ENCODE measurements around the gene UCK1.

The UCK1 gene

DNA sequence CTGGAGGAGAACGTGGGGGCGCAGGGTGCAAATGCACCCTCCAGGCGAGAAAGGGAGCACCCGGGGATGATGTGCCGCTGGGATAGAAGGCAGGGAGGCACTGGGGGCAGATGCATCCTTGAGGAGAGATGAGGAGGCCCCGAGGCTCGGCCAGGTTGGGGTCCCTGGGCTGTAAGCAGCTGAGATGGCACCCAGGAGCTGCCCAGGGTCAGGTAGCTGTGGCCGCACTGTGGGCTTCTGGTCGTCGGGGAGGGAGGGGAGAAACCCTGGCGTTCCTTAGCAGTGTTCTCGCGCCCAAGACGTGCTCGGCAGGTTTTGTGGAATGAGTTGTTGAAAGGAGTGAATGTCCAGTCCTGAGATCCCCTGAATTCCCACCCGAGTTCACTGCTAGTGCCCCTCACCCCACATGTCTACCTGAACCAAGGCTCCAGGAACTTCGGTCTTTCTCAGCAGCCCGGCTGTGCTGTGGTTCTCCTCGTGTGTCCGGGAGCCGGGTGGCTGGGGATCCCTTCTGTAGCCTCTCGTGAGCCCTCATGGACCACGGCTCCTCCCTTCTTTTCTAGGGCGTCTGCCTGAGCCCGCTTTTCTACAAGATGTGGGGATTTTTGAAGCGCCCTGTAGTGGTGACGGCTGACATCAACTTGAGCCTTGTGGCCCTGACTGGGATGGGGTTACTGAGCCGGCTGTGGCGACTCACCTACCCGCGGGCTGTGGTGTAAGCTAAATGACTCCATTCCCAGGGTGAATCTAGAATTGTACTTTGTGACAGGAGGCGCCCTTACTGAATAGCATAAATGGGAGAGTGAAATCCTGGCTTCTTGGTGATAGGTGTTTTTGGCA is 27.2 kb downstream of the UCK1 start:
- Histone ChIP-seq H3K9me3 (ENCODE audit: low read length) (no peaks in the 10 kb centered on the region), H4K20me1 (ENCODE audit: insufficient read depth, low read length) (no peaks in the 10 kb centered on the region), H3K4me1 (ENCODE audit: insufficient read depth, low read length, severe bottlenecking) (peaks cover 30% of the 10 kb centered on the region), H3F3A (ENCODE audit: insufficient read depth, low read length) (peaks cover 6% of the 10 kb centered on the region), H3K4me2 (ENCODE audit: low read length) (peak overlapping the region; percentile 87), H3K27me3 (ENCODE audit: insufficient read depth, low read length) (no peaks in the 10 kb centered on the region), H3K4me3 (ENCODE audit: low read depth, low read length, poor library complexity, severe bottlenecking) (peak overlapping the region; percentile 84), H3K9ac (ENCODE audit: low read length) (peak overlapping the region; percentile 83), H3K9me2 (ENCODE audit: low read depth, low read length) (no peaks in the 10 kb centered on the region), H3K27ac (ENCODE audit: low read depth, low read length, poor library complexity, severe bottlenecking) (no peak overlapping the region), H2AFZ (ENCODE audit: low read length) (no peak overlapping the region), H3K36me3 (ENCODE audit: insufficient read depth, low read length) (peaks cover 20% of the 10 kb centered on the region), H3K79me2 (ENCODE audit: insufficient read depth, low read length) (no peaks in the 10 kb centered on the region)
- TF ChIP-seq, protein P1, sequence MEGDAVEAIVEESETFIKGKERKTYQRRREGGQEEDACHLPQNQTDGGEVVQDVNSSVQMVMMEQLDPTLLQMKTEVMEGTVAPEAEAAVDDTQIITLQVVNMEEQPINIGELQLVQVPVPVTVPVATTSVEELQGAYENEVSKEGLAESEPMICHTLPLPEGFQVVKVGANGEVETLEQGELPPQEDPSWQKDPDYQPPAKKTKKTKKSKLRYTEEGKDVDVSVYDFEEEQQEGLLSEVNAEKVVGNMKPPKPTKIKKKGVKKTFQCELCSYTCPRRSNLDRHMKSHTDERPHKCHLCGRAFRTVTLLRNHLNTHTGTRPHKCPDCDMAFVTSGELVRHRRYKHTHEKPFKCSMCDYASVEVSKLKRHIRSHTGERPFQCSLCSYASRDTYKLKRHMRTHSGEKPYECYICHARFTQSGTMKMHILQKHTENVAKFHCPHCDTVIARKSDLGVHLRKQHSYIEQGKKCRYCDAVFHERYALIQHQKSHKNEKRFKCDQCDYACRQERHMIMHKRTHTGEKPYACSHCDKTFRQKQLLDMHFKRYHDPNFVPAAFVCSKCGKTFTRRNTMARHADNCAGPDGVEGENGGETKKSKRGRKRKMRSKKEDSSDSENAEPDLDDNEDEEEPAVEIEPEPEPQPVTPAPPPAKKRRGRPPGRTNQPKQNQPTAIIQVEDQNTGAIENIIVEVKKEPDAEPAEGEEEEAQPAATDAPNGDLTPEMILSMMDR (IDR thresholded peaks at IDR 0.05; ENCODE audit: low read length): peak; percentile 36
- no peak for TF ChIP-seq EZH2 (IDR thresholded peaks at IDR 0.05; ENCODE audit: borderline replicate concordance, low read length)

DNA sequence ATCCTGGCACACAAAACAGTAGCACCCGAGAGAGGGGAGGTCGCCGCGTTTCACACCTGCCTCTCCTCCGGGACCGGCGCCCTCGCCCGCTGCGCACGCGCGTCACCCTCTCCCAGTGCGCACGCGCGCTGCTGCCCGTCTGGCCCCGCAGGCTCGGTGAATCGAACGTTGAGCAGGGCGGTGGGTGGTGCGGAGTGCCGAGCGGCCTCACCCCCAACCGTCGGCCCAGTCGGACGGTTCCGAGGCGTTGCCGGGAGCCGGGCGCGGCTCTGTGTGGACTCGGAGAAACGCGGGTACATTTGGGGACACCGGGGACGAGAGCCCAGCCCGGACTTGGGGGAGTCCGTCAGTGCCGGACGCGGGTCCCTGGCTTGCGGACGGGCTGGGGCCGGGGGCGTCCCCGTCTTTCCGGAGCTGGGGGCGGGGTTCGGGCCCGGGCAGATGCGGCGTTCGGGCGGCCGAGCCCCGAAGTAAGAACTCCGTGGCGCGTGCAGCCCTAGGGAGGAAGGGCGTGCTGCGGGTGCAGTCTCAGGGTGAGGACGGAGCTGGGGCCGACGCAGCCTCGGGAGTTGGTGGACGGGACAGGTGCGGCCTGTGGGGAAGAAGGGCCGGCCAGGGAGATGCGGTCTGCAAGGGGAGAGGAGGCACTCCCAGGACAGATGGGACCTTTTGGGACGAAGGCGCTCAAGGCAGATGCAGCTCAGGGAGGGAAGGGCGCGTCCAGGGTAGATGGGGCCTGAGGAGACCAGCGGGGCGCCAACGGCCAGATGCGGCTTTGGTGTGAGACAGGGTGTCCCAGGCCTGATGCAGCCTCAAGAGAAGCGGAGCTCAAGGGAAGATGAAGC is 28.1 kb downstream of the UCK1 start, which contains the start of gene POMT1:
TSS of gene POMT1 (plus strand) at position 138 of the 845 bp plus-strand sequence. CDS start 1,301 bp downstream, outside the sequence.
- Histone ChIP-seq H3K79me2 (ENCODE audit: insufficient read depth, low read length) (no peaks in the 10 kb centered on the region), H3K4me2 (ENCODE audit: low read length) (peak within 1 kb of the TSS; percentile 87), H3K36me3 (ENCODE audit: insufficient read depth, low read length) (peaks cover 28% of the 10 kb centered on the region), H2AFZ (ENCODE audit: low read length) (no peak within 1 kb of the TSS), H3K27ac (ENCODE audit: low read depth, low read length, poor library complexity, severe bottlenecking) (peak within 1 kb of the TSS; percentile 56), H3K9me2 (ENCODE audit: low read depth, low read length) (no peaks in the 10 kb centered on the region), H3K4me1 (ENCODE audit: insufficient read depth, low read length, severe bottlenecking) (peaks cover 30% of the 10 kb centered on the region), H3K9me3 (ENCODE audit: low read length) (no peaks in the 10 kb centered on the region), H3F3A (ENCODE audit: insufficient read depth, low read length) (peaks cover 6% of the 10 kb centered on the region), H3K4me3 (ENCODE audit: low read depth, low read length, poor library complexity, severe bottlenecking) (peak within 1 kb of the TSS; percentile 84), H4K20me1 (ENCODE audit: insufficient read depth, low read length) (no peaks in the 10 kb centered on the region), H3K9ac (ENCODE audit: low read length) (peak within 1 kb of the TSS; percentile 83), H3K27me3 (ENCODE audit: insufficient read depth, low read length) (no peaks in the 10 kb centered on the region)
- TF ChIP-seq EZH2 (IDR thresholded peaks at IDR 0.05; ENCODE audit: borderline replicate concordance, low read length): no peak
- TF ChIP-seq, protein P1 (IDR thresholded peaks at IDR 0.05; ENCODE audit: low read length): no peak

DNA sequence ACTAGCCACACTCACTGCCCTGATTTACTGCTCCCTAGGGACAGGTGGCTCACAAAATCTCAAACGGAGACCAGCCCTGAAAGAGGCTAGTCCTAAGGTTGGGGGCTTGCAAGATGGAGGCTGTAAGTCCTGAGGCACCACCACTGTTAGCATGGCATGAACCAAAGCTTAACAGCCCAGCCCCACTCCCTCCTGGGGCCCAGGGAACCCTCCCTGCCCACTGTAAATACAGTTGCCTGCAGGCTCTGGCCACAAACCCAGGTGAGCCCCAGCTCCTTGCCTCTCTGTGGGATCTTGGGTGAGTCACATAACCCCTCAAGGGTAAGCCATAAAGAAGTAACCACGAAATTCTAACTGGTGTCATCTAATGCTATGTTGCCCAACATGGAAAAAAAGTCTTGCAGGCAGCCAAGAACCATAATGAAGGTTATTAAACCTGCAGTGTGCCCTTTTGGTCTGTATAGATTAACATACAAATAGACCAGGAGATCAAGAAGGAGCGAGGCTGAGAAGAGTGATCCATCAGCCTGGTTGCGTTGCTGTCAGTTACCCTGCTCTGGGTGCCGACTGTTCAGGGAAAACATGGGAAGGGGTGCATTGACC is 30.0 kb downstream of the UCK1 start:
- H3K27me3 ChIP-seq (ENCODE audit: insufficient read depth, low read length): no peaks in the 10 kb centered on the region
- no peak overlapping the region for H3K4me3 ChIP-seq (ENCODE audit: low read depth, low read length, poor library complexity, severe bottlenecking)
- no peak for TF ChIP-seq EZH2 (IDR thresholded peaks at IDR 0.05; ENCODE audit: borderline replicate concordance, low read length)
- TF ChIP-seq, protein P1 (IDR thresholded peaks at IDR 0.05; ENCODE audit: low read length): no peak
- H3K4me1 ChIP-seq (ENCODE audit: insufficient read depth, low read length, severe bottlenecking): peaks cover 30% of the 10 kb centered on the region
- peaks cover 6% of the 10 kb centered on the region for H3F3A ChIP-seq (ENCODE audit: insufficient read depth, low read length)
- peak overlapping the region; percentile 70 for H3K27ac ChIP-seq (ENCODE audit: low read depth, low read length, poor library complexity, severe bottlenecking)
- peaks cover 39% of the 10 kb centered on the region for H3K36me3 ChIP-seq (ENCODE audit: insufficient read depth, low read length)
- no peaks in the 10 kb centered on the region for H3K79me2 ChIP-seq (ENCODE audit: insufficient read depth, low read length)
- H3K4me2 ChIP-seq (ENCODE audit: low read length): no peak overlapping the region
- H3K9ac ChIP-seq (ENCODE audit: low read length): no peak overlapping the region
- H2AFZ ChIP-seq (ENCODE audit: low read length): no peak overlapping the region
- no peaks in the 10 kb centered on the region for H4K20me1 ChIP-seq (ENCODE audit: insufficient read depth, low read length)
- no peaks in the 10 kb centered on the region for H3K9me2 ChIP-seq (ENCODE audit: low read depth, low read length)
- no peaks in the 10 kb centered on the region for H3K9me3 ChIP-seq (ENCODE audit: low read length)
